Neuronal stem cell (in vitro differentiated cells): ENCODE results near the gene MSANTD1.

Experiments
- DNase-seq: peaks from one replicate; pipeline ENCODE4 v3.0.0-alpha.2; 2013; ENCODE audit warnings: low spot score
- H2AFZ ChIP-seq: one replicate; pipeline ENCODE4 v1.6.1; 2013; ENCODE audit warnings: mild to moderate bottlenecking, low read length, inconsistent platforms
- H2AK5ac ChIP-seq: 2 replicates; pipeline ENCODE4 v1.6.1; 2013; ENCODE audit warnings: low read depth, mild to moderate bottlenecking, inconsistent platforms, low read length, moderate library complexity, mixed read lengths
- H2BK120ac ChIP-seq: 2 replicates; pipeline ENCODE4 v1.6.1; 2013; ENCODE audit warnings: low read depth, mild to moderate bottlenecking, inconsistent platforms, low read length, moderate library complexity, mixed read lengths
- H2BK12ac ChIP-seq: one replicate; pipeline ENCODE4 v1.6.1; 2013; ENCODE audit warnings: low read length, inconsistent platforms
- H2BK15ac ChIP-seq: 2 replicates; pipeline ENCODE4 v1.6.1; 2013; ENCODE audit warnings: mild to moderate bottlenecking, low read length, inconsistent platforms, mixed read lengths
- H2BK5ac ChIP-seq: one replicate; pipeline ENCODE4 v1.6.1; 2013; ENCODE audit warnings: inconsistent platforms, mild to moderate bottlenecking, low read length, moderate library complexity
- H3K14ac ChIP-seq: one replicate; pipeline ENCODE4 v1.6.1; 2013; ENCODE audit warnings: low read length, inconsistent platforms
- H3K18ac ChIP-seq: 2 replicates; pipeline ENCODE4 v1.6.1; 2013; ENCODE audit warnings: low read length, inconsistent platforms
- H3K23ac ChIP-seq: 2 replicates; pipeline ENCODE4 v1.6.1; 2013; ENCODE audit warnings: low read depth, mild to moderate bottlenecking, mixed read lengths, low read length, inconsistent platforms; ENCODE audit not compliant: poor library complexity
- H3K27ac ChIP-seq: replicated peaks from 3 replicates; pipeline ENCODE4 v1.5.1; 2013; ENCODE audit warnings: low read length, inconsistent platforms
- H3K27me3 ChIP-seq, 3 experiments: 2 replicates each; pipeline ENCODE4 v1.6.1; 2013; ENCODE audit warnings: low read length in 3 of 3, mild to moderate bottlenecking in 2 of 3, inconsistent platforms in 1 of 3, low read depth in 1 of 3, mixed read lengths in 1 of 3, moderate library complexity in 1 of 3; ENCODE audit not compliant: control insufficient read depth in 3 of 3, insufficient read depth in 3 of 3
- H3K36me3 ChIP-seq, 2 donors: replicated peaks in 1 of 2; 2 replicates each; pipeline ENCODE4 v1.6.1; 2013; ENCODE audit warnings: low read length in 2 of 2; ENCODE audit not compliant: control insufficient read depth in 2 of 2, insufficient read depth in 2 of 2
- H3K4ac ChIP-seq: 2 replicates; pipeline ENCODE4 v1.6.1; 2013; ENCODE audit warnings: inconsistent platforms, mild to moderate bottlenecking, low read length, moderate library complexity
- H3K4me1 ChIP-seq, 2 donors: 1 replicate in 1 of 2; 2 replicates in 1 of 2; pipeline ENCODE4 v1.6.1; 2013; ENCODE audit warnings: low read length in 2 of 2, low read depth in 1 of 2; ENCODE audit not compliant: control insufficient read depth in 2 of 2, insufficient read depth in 1 of 2
- H3K4me2 ChIP-seq: one replicate; pipeline ENCODE4 v1.6.1; 2013; ENCODE audit warnings: mild to moderate bottlenecking, low read length, inconsistent platforms; ENCODE audit not compliant: insufficient read depth, poor library complexity, severe bottlenecking
- H3K4me3 ChIP-seq, 2 donors: 2 replicates each; pipeline ENCODE4 v1.5.1; 2013; ENCODE audit warnings: low read length in 2 of 2, mild to moderate bottlenecking in 2 of 2, inconsistent platforms in 1 of 2, moderate library complexity in 1 of 2
- H3K79me1 ChIP-seq: one replicate; pipeline ENCODE4 v1.6.1; 2013; ENCODE audit warnings: low read depth, mild to moderate bottlenecking, inconsistent platforms, low read length, moderate library complexity
- H3K9ac ChIP-seq: one replicate; pipeline ENCODE4 v1.6.1; 2013; ENCODE audit warnings: mild to moderate bottlenecking, low read depth, low read length, inconsistent platforms; ENCODE audit not compliant: poor library complexity
- H3K9me3 ChIP-seq, 2 donors: replicated peaks in 1 of 2; 2 replicates each; pipeline versions ENCODE3 to v1.6.1; 2013; ENCODE audit warnings: low read length in 2 of 2, mild to moderate bottlenecking in 2 of 2, inconsistent platforms in 1 of 2, low read depth in 1 of 2, mixed read lengths in 1 of 2, moderate library complexity in 1 of 2; ENCODE audit not compliant: control insufficient read depth in 2 of 2, insufficient read depth in 1 of 2
- H4K8ac ChIP-seq: one replicate; pipeline ENCODE4 v1.6.1; 2013; ENCODE audit warnings: low read depth, mild to moderate bottlenecking, inconsistent platforms, low read length, moderate library complexity
- H4K91ac ChIP-seq: one replicate; pipeline ENCODE4 v1.6.1; 2013; ENCODE audit warnings: low read length, low read depth, mild to moderate bottlenecking, inconsistent platforms; ENCODE audit not compliant: poor library complexity
- WGBS, 2 donors: extraction: QIAGEN DNeasy Blood & Tissue Kit; methylation state at CpG; one replicate each; pipeline ENCODE4 v1.1.7; 2013; ENCODE audit warnings: missing lambda C conversion rate in 2 of 2, mixed read lengths in 1 of 2; ENCODE audit not compliant: insufficient read length in 2 of 2, insufficient replicate concordance in 1 of 2; ENCODE audit errors: extremely low coverage in 2 of 2; 5-methylcytosine and 5-hydroxymethylcytosine counted together

The MSANTD1 gene

DNA sequence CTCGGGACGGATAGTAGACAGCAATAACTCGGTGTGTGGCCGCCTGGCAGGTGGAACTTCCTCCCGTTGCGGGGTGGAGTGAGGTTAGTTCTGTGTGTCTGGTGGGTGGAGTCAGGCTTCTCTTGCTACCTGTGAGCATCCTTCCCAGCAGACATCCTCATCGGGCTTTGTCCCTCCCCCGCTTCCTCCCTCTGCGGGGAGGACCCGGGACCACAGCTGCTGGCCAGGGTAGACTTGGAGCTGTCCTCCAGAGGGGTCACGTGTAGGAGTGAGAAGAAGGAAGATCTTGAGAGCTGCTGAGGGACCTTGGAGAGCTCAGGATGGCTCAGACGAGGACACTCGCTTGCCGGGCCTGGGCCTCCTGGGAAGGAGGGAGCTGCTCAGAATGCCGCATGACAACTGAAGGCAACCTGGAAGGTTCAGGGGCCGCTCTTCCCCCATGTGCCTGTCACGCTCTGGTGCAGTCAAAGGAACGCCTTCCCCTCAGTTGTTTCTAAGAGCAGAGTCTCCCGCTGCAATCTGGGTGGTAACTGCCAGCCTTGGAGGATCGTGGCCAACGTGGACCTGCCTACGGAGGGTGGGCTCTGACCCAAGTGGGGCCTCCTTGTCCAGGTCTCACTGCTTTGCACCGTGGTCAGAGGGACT, 5.7 kb upstream of the MSANTD1 start:
- Histone ChIP-seq H4K8ac (no peak overlapping the region), H3K9me3 (no peaks in the 10 kb centered on the region), H3K18ac (peak overlapping the region; percentile 41), H3K27me3 (no peaks in the 10 kb centered on the region), H3K4me1 (peaks cover 1 to 2% of the 10 kb centered on the region in 2 donors), H2BK120ac (no peak overlapping the region), H2BK15ac (no peak overlapping the region), H4K91ac (no peak overlapping the region), H3K23ac (peak overlapping the region; percentile 34), H3K4me3 (no peak overlapping the region), H2BK5ac (no peak overlapping the region), H2AFZ (no peak overlapping the region), H3K79me1 (peaks cover 4% of the 10 kb centered on the region), H3K27ac (no peak overlapping the region), H3K4ac (no peak overlapping the region), H3K36me3 (peaks cover 30 to 55% of the 10 kb centered on the region in 2 donors), H3K9ac (no peak overlapping the region), H3K4me2 (no peak overlapping the region), H3K14ac (peak overlapping the region; percentile 27), H2AK5ac (no peak overlapping the region), H2BK12ac (no peak overlapping the region)
- WGBS, 2 donors, result no CpG with 5 or more reads among the region's 23 CpGs
- DNase-seq, result no peak

DNA sequence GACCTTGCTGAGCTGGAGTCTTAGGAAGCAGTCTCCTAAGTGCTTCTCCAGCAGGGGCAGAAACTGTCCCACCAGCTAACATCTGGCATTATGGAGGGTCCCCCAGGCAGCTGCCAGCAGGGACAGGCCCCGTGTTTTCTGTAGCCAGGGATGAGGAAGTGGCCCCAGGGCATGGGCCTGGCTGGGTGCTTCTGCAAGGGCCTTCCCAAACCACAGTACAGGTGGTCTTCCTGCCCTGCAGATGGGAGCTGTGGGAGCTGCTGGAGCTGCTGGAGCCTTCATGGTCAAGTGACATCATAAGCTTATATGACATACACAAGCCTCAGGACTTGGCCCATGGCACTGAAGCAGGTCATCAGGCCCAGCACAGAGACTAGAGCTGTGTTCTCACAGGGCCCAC, 5.0 kb upstream of the MSANTD1 start:
- Histone ChIP-seq H2AFZ (no peak overlapping the region), H3K18ac (no peak overlapping the region), H3K9me3 (no peaks in the 10 kb centered on the region), H2BK12ac (no peak overlapping the region), H2BK120ac (no peak overlapping the region), H2BK15ac (no peak overlapping the region), H3K9ac (peak overlapping the region; percentile 37), H3K4ac (no peak overlapping the region), H2AK5ac (peak overlapping the region; percentile 28), H3K4me3 (no peak overlapping the region), H3K27ac (no peak overlapping the region), H3K23ac (no peak overlapping the region), H3K79me1 (peaks cover 4% of the 10 kb centered on the region), H3K36me3 (peaks cover 24 to 51% of the 10 kb centered on the region in 2 donors), H3K14ac (no peak overlapping the region), H3K27me3 (no peaks in the 10 kb centered on the region), H4K91ac (no peak overlapping the region), H3K4me2 (no peak overlapping the region), H4K8ac (no peak overlapping the region), H3K4me1 (peaks cover 0 to 8% of the 10 kb centered on the region in 2 donors), H2BK5ac (peak overlapping the region; percentile 66)
- WGBS, 2 donors, result no CpG with 5 or more reads among the region's 1 CpG
- no peak for DNase-seq

DNA sequence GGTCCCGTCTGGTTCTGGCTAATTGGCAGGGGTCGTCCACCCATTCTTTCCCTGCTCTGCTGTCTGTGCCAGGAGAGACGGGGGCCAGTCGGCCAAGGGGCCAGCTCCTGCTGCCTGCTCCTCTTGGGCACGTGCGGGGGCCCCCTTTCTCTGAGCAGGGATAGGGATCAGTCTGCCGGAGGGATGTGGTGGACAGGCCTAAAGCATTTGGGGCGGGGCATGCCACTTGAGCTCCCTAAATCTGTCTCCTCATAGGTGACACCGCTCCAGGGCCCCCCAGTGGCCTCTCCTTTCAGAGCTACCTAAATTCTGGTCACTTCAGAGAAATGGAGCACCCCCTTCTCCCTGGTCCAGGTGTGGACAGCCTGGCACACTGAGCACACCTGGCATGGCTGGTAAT, 4.2 kb upstream of the MSANTD1 start:
- Histone ChIP-seq H3K18ac (peak overlapping the region; percentile 71), H3K36me3 (peaks cover 18 to 44% of the 10 kb centered on the region in 2 donors), H2AFZ (no peak overlapping the region), H3K4me1 (peaks cover 0 to 12% of the 10 kb centered on the region in 2 donors), H3K23ac (no peak overlapping the region), H3K27me3 (no peaks in the 10 kb centered on the region), H3K14ac (peak overlapping the region; percentile 3), H2BK15ac (no peak overlapping the region), H3K9ac (no peak overlapping the region), H2BK5ac (peak overlapping the region; percentile 66), H4K91ac (no peak overlapping the region), H3K79me1 (peaks cover 4% of the 10 kb centered on the region), H4K8ac (no peak overlapping the region), H3K4me2 (no peak overlapping the region), H3K27ac (no peak overlapping the region), H3K4me3 (no peak overlapping the region), H2AK5ac (peak overlapping the region; percentile 28), H2BK120ac (no peak overlapping the region), H3K4ac (no peak overlapping the region), H2BK12ac (no peak overlapping the region), H3K9me3 (no peaks in the 10 kb centered on the region)
- no CpG with 5 or more reads among the region's 9 CpGs for WGBS, 2 donors
- DNase-seq, result no peak

DNA sequence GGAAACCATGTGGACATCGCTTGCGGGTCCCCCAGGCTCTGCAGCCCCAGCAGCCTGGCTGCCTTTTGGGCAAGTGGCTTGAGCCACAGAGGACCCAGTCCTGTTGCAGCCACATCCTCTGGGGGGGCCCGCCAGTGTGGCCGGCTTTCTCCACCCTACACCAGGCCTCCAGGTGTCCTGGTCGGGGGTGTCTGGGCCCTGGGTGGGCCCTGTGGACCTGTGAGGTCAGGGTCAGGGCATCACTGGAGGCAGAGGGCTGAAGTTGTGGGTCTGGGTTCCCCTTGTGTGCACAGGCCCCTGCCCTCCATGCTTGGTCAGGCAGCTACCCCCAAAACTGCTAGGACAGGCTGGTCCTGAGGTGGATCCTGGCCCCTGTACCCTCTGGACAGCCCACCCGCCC, 3.3 kb upstream of the MSANTD1 start:
- H3K27me3 ChIP-seq, result no peaks in the 10 kb centered on the region
- H3K4me1 ChIP-seq, result peaks cover 0 to 12% of the 10 kb centered on the region in 2 donors
- peak overlapping the region; percentile 48 for H2BK5ac ChIP-seq
- no CpG with 5 or more reads among the region's 6 CpGs for WGBS, 2 donors
- H3K4ac ChIP-seq, result no peak overlapping the region
- H2AK5ac ChIP-seq, result peak overlapping the region; percentile 70
- no peak overlapping the region for H2BK15ac ChIP-seq
- no peak overlapping the region for H2BK12ac ChIP-seq
- no peak overlapping the region for H3K18ac ChIP-seq
- no peak overlapping the region for H3K27ac ChIP-seq
- H3K14ac ChIP-seq, result no peak overlapping the region
- H3K4me2 ChIP-seq, result no peak overlapping the region
- no peak overlapping the region for H3K23ac ChIP-seq
- no peak overlapping the region for H4K91ac ChIP-seq
- no peak overlapping the region for H3K9ac ChIP-seq
- H3K9me3 ChIP-seq, result no peaks in the 10 kb centered on the region
- H3K4me3 ChIP-seq, result no peak overlapping the region
- H4K8ac ChIP-seq, result no peak overlapping the region
- no peak overlapping the region for H2AFZ ChIP-seq
- peaks cover 10 to 35% of the 10 kb centered on the region in 2 donors for H3K36me3 ChIP-seq
- H3K79me1 ChIP-seq, result peaks cover 4% of the 10 kb centered on the region
- no peak for DNase-seq
- no peak overlapping the region for H2BK120ac ChIP-seq
